VCaP (cell line): Measurements from ENCODE around the gene TANGO6.
"Not testable (repeated sequence)": the region's sequence is repeated elsewhere in the genome, so short reads cannot be mapped to it uniquely, and the experiment has no call there.

Experiments
- H3K27ac ChIP-seq: fragments of 450-650 bp; 2 replicates; pipeline ENCODE4 v1.5.1; 2017
- CTCF ChIP-seq: fragments of 450-650 bp; conservative IDR thresholded peaks from 2 replicates; pipeline ENCODE4 v1.5.1; 2017; ENCODE audit warnings: mild to moderate bottlenecking, moderate library complexity

Gene TANGO6

GRCh38 chr16:69049603-69050375, 206.5 kb downstream of the TANGO6 start:
- no peak for TF ChIP-seq CTCF
- no peak overlapping the region for H3K27ac ChIP-seq

DNA sequence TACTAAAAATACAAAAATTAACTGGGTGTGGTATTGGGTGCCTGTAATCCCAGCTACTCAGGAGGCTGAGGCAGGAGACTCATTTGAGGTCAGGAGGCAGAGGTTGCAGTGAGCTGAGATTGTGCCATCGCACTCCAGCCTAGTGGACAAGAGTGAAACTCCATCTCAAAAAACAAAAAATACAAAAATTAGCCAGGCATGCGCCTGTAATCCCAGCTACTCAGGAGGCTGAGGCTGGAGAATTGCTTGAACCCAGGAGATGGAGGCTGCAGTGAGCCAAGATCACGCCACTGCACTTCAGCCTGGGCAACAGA, 208.1 kb downstream of the TANGO6 start:
- H3K27ac ChIP-seq: not testable (repeated sequence)

DNA sequence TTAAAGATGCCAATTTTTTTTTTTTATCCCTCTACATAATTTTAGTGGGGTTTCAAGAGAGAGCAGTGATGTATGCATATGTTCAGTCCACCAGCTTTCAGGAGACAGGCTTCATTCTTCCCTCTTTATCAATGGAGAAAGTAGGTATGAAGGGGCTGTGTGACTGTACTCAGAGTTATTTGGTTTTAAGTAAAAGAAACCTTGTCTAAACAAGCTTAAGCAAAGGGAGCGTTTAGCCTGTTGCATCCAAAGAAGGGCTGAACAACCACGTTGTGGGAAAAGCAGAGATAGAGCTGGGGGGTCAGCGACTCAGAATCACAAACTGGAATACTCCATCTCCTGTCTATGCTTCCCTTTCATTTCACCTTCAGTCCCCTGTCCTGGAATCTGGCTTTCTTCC, 211.7 kb downstream of the TANGO6 start:
- no peak overlapping the region for H3K27ac ChIP-seq

GRCh38 chr16:69055980-69056379, 212.6 kb downstream of the TANGO6 start:
- no peak overlapping the region for H3K27ac ChIP-seq
- no peak for TF ChIP-seq CTCF

More for the DNA sequence above, 211.7 kb downstream of the TANGO6 start:
- TF ChIP-seq CTCF: no peak

DNA sequence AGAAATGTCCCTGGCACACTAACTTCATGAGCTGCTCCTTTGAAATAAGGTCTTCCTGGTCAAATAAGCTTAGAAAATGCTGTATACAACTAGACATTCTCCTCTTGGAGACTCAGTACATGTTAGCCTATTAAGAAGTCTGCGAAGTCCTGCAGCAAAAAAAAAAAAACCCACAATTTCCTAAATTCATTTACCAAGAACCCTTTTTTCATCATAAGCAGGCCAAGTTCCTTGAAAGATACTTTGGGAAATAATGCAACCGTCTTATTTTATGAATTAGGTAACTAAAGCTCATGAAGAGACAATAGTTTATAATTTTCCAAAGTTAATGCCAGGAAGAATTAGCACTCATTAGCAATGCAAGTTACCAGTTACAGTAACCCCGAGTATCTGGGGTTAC, 213.1 kb downstream of the TANGO6 start:
- no peak overlapping the region for H3K27ac ChIP-seq
- TF ChIP-seq CTCF: no peak

DNA sequence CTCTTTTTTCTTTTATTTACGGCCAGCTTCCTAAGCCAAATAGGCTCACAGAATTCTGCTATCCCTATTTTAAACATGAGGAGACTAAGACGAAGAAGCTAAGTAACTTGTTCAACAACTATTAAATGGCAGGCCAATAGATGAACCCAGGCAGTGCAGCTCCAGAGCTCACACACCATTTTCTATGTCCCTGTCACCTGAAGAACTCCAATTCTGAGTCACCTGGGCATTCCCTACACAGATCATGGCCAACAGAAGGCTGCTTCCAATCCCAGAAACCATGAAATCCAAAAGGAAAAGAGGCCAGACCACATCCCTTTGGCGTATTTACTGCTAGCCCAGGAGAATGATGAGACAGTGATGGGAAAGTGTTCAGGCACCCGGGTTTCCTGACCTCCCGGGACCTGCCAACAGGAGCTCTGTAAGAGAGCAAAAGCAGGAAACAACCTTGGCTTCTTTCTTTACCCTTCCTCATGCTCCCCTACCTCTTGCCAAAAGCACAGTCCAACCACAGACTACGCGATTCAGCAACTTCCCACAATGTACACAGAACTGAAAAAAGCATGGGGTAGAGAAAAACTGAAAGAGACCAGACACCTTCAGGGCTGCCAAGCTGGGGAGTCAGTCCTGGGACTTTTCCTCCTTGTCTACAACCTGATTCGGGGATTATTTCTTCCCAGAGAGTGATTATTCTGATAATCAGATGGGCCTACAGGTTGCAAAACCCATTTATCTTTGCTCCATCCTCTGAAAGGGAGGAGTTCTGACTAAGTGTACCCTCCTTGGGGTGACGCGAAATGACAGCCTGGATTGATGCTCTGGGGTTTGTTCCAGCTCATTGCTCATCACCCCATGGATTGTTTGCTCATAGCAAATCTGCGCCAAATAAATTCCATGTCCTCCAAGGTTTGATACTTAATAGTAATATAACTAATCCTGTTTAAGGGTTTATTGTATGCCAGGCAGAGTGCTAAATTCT, 214.4 kb downstream of the TANGO6 start:
- no peak for TF ChIP-seq CTCF
- 0 out of 2 replicates have a peak overlapping the region, but pooled peaks have one; percentile 2 for H3K27ac ChIP-seq

GRCh38 chr16:69063491-69063890, 220.2 kb downstream of the TANGO6 start:
- H3K27ac ChIP-seq: not testable (repeated sequence)

- no peak overlapping the region for H3K27ac ChIP-seq
- TF ChIP-seq CTCF: no peak
These were observed 220.9 kb downstream of the TANGO6 start for GRCh38 chr16:69064124-69064763.
